Activated naive CD4-positive, alpha-beta T cell treated with anti-CD3 and anti-CD28 coated beads, Interleukin-2, amount 50 U/mL, for 24 hours (primary cell): ENCODE results near the gene ARSD.
"Not testable (repeated sequence)": the region's sequence is repeated elsewhere in the genome, so short reads cannot be mapped to it uniquely, and the experiment has no call there.

Source experiments
- H3K27ac Mint-ChIP-seq: one replicate; pipeline ENCODE4 v1.8.0; 2021; ENCODE audit warnings: mild to moderate bottlenecking, mixed read lengths
- H3K27me3 Mint-ChIP-seq: one replicate; pipeline ENCODE4 v1.8.0; 2021; ENCODE audit warnings: mixed read lengths
- H3K36me3 Mint-ChIP-seq: one replicate; pipeline ENCODE4 v1.8.0; 2021; ENCODE audit warnings: mixed read lengths
- H3K4me1 Mint-ChIP-seq: one replicate; pipeline ENCODE4 v1.8.0; 2021; ENCODE audit warnings: mixed read lengths
- H3K4me3 Mint-ChIP-seq: one replicate; pipeline ENCODE4 v1.8.0; 2021; ENCODE audit warnings: mild to moderate bottlenecking, mixed read lengths
- H3K9me3 Mint-ChIP-seq: one replicate; pipeline ENCODE4 v1.8.0; 2021; ENCODE audit warnings: mixed read lengths

Gene ARSD

DNA sequence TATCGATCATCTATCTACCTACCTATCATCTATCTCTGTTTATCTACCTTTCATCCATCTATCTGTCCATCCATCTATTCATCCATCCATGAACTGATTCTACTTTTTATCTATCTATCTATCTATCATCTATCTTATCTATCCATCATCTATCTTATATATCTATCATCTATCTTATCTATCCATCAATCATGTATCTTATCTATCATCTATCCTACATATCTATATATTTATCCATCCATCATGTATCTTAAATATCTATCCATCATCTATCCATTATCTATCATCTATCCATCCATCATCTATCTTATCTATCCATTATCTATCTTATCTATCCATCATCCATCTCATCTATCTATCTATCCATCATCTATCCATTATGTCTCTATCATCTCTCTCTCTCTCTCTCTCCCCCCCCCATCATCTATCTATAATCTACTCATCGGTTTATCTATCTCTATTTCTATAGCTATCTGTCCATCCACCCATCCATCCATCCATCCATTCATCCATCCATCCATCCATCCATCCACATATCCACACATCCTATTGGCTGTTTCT lies 20.9 kb downstream of the ARSD start:
- H3K27ac Mint-ChIP-seq, result no peak overlapping the region
- H3K9me3 Mint-ChIP-seq, result no peaks in the 10 kb centered on the region
- no peak overlapping the region for H3K4me3 Mint-ChIP-seq
- H3K4me1 Mint-ChIP-seq, result no peaks in the 10 kb centered on the region
- no peaks in the 10 kb centered on the region for H3K27me3 Mint-ChIP-seq
- H3K36me3 Mint-ChIP-seq, result no peaks in the 10 kb centered on the region

DNA sequence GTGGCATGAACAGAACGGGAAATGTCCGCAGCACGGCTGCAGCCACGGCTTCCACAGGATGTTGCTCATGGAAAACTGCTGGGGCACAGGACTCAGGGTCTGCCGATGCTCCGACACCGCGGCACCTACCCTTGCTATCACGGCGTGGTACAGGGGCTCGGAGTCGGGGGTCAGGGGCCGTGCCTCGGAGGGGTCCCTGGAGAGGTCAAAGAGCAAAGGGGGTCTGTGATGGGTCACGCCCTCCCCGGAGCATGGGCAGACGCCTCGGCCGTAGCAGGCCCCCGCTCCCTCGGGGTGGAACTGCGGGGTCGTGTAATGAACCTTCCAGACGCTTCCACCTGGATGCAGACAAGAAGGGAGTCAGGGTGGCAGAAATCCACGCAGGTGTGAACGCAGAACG lies 21.8 kb downstream of the ARSD start:
- Mint-ChIP-seq H3K4me3 (no peak overlapping the region), H3K27ac (no peak overlapping the region), H3K36me3 (no peaks in the 10 kb centered on the region), H3K9me3 (no peaks in the 10 kb centered on the region), H3K27me3 (peaks cover 2% of the 10 kb centered on the region), H3K4me1 (no peaks in the 10 kb centered on the region)

DNA sequence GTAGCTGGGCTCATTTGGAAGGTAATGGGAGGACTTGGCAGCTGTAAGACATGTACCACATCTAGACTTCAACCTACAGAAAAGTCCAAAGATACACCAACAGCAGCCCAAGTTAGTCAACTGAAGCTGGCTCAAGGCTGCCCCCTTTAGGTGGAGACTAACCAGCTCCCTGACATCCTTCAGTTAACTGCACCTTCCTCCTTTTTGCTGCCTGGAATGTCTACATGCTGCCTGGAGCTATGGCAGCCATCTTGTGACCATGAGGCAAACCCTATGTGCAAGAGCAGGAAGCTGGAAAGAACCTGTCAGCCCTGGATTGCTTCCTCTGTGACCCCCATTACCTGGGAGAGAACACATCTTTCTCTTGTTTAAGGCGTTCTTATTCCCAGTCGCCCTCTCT lies 25.8 kb downstream of the ARSD start:
- Mint-ChIP-seq H3K27ac (no peak overlapping the region), H3K36me3 (no peaks in the 10 kb centered on the region), H3K4me1 (peaks cover 3% of the 10 kb centered on the region), H3K27me3 (peaks cover 2% of the 10 kb centered on the region), H3K4me3 (no peak overlapping the region), H3K9me3 (no peaks in the 10 kb centered on the region)

DNA sequence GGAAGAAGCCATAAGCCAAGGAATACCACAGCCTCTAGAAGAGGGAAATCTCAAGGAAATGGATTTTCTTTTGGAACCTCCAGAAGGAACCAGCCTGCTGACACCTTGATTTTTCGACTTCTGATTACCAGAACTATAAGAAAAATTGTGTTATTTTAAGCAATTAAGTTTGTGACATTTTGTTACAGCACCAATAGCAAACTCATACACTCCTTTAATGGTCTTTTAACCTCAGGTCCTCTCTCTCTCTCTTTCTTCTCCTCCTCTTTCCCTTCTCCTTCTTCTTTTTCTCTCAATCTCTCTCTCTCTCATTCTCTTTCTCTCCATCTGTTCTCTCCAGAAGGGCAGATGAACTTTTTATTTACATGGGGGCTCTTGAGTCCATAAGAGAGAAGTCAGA lies 26.3 kb downstream of the ARSD start:
- no peak overlapping the region for H3K27ac Mint-ChIP-seq
- H3K4me3 Mint-ChIP-seq, result no peak overlapping the region
- H3K27me3 Mint-ChIP-seq, result peaks cover 2% of the 10 kb centered on the region
- no peaks in the 10 kb centered on the region for H3K9me3 Mint-ChIP-seq
- no peaks in the 10 kb centered on the region for H3K36me3 Mint-ChIP-seq
- peaks cover 3% of the 10 kb centered on the region for H3K4me1 Mint-ChIP-seq

DNA sequence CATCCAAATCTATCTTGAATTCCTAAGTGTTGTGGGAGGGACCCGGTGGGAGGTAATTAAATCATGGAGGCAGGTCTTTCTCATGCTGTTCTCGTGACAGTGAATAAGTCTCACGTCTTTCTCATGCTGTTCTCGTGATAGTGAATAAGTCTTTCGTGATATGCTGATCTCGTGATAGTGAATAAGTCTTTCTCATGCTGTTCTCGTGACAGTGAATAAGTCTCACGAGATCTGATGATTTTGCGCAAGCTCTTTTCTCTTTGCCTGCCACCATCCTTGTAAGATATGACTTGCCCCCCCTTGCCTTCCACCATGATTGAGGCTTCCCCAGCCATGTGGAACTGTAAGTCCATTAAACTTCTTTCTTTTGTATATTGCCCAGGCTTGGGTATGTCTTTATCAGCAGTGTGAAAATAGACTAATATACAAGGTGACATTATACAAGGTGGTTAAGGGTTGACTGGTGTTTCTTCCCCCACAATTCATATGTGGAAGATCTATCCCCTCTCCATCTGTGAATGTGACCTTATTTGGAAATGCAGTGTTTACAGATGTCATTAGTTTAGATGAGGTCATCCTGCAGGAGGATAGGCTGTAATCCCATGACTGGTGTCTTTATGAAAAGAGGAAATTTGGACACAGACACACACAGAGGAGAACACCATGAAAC lies 27.6 kb downstream of the ARSD start:
- peaks cover 7% of the 10 kb centered on the region for H3K4me1 Mint-ChIP-seq

DNA sequence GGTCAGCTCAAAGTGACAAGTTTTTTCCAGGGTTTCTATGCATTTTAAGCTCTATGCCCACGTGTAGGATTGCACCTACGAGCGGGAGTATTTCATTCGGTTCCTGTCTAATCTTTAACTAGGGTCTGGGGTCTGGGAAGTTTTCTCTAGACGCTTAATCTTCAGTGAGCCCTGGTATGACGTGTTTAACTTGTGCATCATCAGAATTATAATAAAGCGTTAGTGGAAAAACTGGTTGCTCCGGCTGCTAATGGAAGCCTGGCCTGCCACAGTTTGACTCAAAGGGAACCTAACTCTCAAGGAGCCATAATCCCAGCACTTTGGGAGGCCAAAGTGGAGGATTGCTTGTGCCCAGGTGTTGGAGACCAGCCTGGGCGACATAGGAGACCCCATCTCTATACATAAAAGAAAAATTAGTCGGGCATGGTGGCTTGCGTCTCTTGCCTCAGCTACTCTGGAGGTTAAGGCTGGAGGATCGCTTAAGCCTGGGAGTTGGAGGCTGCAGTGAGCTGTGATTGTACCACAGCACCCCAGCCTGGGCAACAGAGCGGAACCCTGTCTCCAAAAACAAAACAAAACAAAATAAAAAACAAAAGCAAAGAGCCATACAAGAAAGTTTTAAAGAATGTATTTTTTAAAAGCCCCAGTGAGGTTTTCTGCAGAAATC lies 30.2 kb downstream of the ARSD start:
- H3K27ac Mint-ChIP-seq, result no peak overlapping the region

More for the DNA sequence above, 27.6 kb downstream of the ARSD start:
- no peak overlapping the region for H3K4me3 Mint-ChIP-seq
- peaks cover 2% of the 10 kb centered on the region for H3K27me3 Mint-ChIP-seq
- H3K27ac Mint-ChIP-seq, result no peak overlapping the region
- no peaks in the 10 kb centered on the region for H3K36me3 Mint-ChIP-seq
- no peaks in the 10 kb centered on the region for H3K9me3 Mint-ChIP-seq

DNA sequence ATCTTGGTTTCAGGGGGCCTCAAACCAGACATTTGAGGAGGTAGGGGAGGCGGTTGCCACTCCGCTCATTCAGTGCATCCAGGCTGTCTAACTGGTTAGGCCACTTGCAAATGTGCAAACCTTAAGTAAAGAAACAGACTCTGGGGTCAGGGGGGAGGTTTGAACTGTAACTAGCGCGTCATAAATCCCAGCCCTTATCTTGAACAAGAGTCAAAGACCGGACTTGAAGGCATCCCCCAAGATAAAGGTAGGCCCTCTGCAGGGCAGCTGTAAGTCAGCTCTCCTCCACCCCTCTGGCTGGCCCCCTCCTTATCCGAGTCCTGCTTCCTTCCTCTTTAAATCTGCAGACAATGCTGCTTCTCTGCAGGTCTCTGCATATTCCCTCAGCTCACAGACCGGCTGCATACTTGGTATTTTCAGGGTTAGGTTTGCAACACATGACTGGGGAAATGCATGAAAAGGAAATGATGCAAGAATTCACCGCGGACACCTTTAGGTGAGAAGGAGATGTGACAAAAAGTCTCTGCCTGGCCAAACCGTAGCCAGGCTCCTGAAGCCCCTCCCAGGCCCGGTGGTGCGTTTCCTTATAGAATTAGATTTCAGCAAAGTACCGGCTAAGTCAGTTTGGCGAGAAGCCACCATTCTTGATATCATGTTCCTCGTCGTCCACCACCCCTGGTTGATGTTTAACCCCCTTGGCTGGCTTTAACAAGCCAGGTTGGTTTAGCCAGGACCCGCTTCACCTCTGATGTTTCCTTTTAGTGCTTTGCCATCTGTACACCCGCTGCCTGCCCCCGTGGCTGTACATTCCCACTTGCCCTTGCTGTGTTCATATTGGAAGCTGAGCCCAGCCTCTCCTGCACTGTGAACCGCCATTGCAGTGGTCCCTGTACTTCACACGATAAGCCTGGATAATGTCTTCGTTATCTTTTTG lies 31.2 kb downstream of the ARSD start:
- H3K36me3 Mint-ChIP-seq, H3K27me3 Mint-ChIP-seq, H3K4me1 Mint-ChIP-seq, H3K9me3 Mint-ChIP-seq, H3K27ac Mint-ChIP-seq: not testable (repeated sequence)
- peak overlapping the region; percentile 6 for H3K4me3 Mint-ChIP-seq

More for the DNA sequence above, 30.2 kb downstream of the ARSD start:
- H3K36me3 Mint-ChIP-seq, result no peaks in the 10 kb centered on the region
- peaks cover 2% of the 10 kb centered on the region for H3K27me3 Mint-ChIP-seq
- H3K9me3 Mint-ChIP-seq, result no peaks in the 10 kb centered on the region
- peaks cover 7% of the 10 kb centered on the region for H3K4me1 Mint-ChIP-seq
- no peak overlapping the region for H3K4me3 Mint-ChIP-seq

DNA sequence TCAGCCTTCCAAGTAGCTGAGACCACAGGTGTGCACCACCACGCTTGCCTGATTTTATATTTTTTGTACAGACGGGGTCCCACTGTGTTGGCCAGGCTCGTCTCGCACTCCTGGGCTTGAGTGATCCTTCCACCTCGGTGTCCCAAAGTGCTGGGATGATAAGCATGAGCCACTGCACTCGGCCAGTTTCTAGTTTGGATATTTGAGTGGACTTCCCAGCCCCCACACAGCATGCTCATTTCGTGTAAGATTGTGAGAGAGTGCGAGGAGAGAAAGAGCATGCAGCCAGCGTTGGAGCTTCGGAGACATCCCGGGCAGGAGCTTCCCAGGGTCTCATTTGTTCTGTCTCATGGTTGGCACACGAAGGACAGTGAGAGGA lies 31.8 kb downstream of the ARSD start:
- H3K9me3 Mint-ChIP-seq, result no peaks in the 10 kb centered on the region
- H3K4me3 Mint-ChIP-seq, result no peak overlapping the region
- H3K27ac Mint-ChIP-seq, result peak overlapping the region; percentile 23
- no peaks in the 10 kb centered on the region for H3K27me3 Mint-ChIP-seq
- H3K4me1 Mint-ChIP-seq, result peaks cover 7% of the 10 kb centered on the region
- H3K36me3 Mint-ChIP-seq, result no peaks in the 10 kb centered on the region

DNA sequence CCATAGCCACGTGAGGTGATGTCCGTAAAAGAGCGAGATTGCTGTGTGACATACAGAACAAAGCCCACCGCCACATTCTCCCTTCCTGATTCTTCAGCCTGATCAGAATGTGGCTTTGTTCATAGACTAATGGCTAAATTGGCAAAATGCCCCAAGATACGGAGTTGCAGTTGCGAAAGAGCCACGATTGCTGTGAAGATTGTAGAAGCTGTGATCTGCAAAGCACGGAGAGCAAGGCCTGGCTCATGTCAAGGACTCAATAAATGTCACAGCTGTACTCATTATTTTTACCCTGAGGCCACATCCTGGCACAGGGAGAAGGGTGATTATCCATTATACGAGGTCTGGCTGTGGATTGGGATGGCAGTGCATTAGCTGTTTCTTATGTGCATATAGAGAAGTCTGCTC lies 34.2 kb downstream of the ARSD start:
- Mint-ChIP-seq H3K4me3 (no peak overlapping the region), H3K4me1 (peaks cover 11% of the 10 kb centered on the region), H3K27ac (no peak overlapping the region)

DNA sequence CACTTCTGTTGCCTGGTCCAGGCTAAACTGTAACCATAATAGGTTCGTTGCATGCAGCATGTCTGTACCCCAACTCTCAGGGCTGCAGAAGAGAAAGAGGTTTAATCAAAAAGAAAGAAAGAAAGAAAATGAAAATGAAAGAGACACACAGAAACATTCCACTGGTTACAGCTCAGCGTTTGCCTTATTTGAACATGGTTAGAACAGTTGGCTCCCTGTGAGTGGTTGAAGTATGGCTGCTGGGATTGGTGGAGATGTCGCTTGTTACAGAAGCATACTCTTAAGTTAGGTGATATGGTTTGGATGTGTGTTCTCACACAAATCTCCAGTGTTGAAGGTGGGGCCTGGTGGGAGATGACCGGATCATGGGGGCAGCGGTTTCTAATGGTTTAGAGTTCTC lies 36.3 kb downstream of the ARSD start:
- Mint-ChIP-seq H3K27me3 (peaks cover 1% of the 10 kb centered on the region), H3K36me3 (no peaks in the 10 kb centered on the region), H3K9me3 (no peaks in the 10 kb centered on the region), H3K4me1 (peaks cover 23% of the 10 kb centered on the region), H3K27ac (peak overlapping the region; percentile 74), H3K4me3 (no peak overlapping the region)

More for the DNA sequence above, 34.2 kb downstream of the ARSD start:
- no peaks in the 10 kb centered on the region for H3K36me3 Mint-ChIP-seq
- peaks cover 1% of the 10 kb centered on the region for H3K27me3 Mint-ChIP-seq
- H3K9me3 Mint-ChIP-seq, result no peaks in the 10 kb centered on the region

DNA sequence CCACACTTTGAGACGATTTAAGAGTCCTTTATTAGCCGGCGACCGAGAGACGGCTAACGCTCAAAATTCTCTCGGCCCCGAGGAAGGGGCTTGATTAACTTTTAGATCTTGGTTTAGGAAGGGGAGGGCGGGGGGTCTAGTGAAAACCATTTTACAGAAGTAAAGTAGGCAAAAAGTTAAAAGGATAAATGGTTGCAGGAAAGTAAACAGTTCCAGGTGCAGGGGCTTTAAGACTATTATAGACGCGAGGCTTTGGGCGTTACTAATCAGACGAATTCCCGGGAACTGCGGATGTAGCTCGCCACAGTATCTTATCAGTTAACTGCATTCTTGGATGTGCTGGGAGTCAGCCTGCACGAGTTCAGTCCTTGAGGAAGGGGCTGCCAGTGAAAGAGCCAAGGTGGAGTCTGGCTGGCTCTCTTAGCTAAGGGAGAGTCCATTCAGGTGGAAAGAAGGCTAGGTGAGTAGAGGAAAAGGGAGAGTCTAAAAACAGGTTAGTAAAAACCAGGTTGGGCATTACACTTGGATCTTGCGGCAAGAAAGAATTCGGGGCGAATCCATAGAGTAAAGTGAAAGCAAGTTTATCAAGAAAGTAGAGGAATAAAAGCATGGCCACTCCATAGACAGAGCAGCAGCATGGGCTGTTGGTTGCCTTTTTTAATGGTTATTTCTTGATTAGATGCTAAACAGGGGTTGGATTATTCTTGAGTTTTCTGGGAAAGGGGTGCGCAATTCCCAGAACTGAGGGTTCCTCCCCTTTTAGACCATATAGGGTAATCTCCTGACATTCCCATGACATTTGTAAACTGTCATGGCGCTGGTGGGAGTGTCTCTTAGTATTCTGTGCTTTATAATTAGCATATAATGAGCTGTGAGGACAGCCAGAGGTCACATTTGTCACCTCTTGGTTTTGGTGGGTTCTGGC lies 38.3 kb downstream of the ARSD start:
- H3K27me3 Mint-ChIP-seq, H3K9me3 Mint-ChIP-seq, H3K27ac Mint-ChIP-seq, H3K36me3 Mint-ChIP-seq: not testable (repeated sequence)
- Mint-ChIP-seq H3K4me3 (peak overlapping the region; percentile 68), H3K4me1 (peaks cover 19% of the 10 kb centered on the region)

DNA sequence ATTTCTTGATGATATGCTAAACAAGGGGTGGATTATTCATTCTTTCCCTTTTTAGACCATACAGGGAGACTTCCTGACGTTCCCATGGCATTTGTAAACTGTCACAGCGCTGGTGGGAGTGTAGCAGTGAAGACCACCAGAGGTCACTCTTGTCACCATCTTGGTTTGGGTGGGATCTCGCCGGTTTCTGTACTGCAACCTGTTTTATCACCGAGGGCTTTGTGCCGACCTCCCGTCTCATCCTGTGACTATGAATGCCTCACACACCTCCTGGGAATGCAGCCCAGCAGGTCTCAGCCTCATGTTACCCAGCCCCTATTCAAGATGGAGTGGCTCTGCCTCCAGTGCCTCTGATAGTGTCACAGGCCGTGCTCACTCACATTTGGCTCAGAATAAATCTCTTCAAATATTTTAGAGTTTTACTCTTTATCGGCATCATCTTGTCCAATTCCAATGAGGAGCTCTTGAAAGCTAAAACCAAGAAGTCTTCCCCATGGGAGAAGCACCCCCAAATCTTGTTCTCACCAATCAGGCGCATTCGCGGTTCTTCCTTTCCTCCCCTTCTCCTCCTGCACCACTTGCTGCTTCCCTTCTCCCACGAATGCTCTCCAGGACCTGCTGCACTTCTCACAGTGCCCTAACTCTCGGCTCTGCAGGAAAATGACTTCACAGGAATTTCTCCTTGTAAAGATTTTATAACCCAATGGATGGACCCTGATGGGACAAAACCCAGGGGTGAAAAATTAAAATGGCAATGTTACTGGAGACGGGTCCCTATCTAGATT lies 39.2 kb downstream of the ARSD start:
- Mint-ChIP-seq H3K4me1 (peaks cover 19% of the 10 kb centered on the region), H3K4me3 (peak overlapping the region; percentile 81)
- not testable (repeated sequence) for H3K36me3 Mint-ChIP-seq, H3K27me3 Mint-ChIP-seq, H3K9me3 Mint-ChIP-seq, H3K27ac Mint-ChIP-seq

DNA sequence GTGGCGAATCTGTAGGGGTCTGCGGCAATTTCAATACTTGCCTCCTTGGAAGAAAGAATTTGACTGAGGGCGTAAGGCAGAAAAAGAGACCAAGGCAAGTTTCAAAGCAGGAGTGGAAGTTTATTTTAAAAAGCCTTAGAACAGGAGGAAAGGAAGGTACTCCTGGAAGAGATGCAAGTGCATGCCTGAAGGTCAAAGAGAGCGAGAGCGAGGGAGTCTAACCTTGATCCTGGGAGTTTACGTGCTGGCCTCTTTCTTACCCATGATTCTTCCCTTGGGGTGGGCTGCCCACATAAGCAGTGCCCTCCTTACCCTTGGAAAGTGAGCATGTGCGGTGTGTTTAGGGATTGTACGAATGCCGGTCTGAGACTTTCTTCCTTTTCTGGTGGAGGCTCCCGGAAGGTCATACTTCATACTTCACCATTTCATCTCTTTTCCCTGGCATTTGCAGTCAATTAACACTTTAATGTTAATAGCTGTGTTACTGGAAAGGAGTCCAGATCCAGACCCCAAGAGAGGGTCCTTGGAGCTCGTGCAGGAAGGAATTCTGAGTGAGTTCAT lies 40.0 kb downstream of the ARSD start:
- peaks cover 19% of the 10 kb centered on the region for H3K4me1 Mint-ChIP-seq
- no peaks in the 10 kb centered on the region for H3K9me3 Mint-ChIP-seq
- peaks cover 1% of the 10 kb centered on the region for H3K27me3 Mint-ChIP-seq
- H3K27ac Mint-ChIP-seq, result no peak overlapping the region
- H3K4me3 Mint-ChIP-seq, result peak overlapping the region; percentile 81
- no peaks in the 10 kb centered on the region for H3K36me3 Mint-ChIP-seq

DNA sequence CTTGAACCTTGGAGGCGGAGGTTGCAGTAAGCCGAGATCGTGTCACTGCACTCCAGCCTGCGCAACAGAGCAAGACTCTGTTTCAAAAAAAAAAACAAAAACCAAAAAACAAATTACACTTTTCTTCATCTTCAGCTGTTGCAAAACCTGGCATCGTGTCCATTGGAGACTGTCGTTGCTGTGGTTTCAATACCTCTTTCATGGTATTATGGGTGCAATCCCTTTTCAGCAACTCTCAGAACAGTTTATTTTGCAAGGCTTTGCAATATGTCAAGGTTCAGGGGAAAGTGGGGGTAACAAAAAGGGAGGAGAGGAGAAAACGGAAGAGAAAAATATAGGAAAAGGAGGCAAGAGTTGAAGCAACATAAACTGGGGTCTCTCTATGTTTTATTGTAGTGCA lies 40.8 kb downstream of the ARSD start:
- Mint-ChIP-seq H3K4me3 (peak overlapping the region; percentile 31), H3K4me1 (peaks cover 19% of the 10 kb centered on the region), H3K36me3 (no peaks in the 10 kb centered on the region), H3K27ac (no peak overlapping the region), H3K27me3 (peaks cover 1% of the 10 kb centered on the region), H3K9me3 (no peaks in the 10 kb centered on the region)
